ENCODE data around the gene MYO1G. TPM values are rescaled to one million over a fixed set of nuclear protein-coding genes. Genes with fewer than 3 reads are reported as not detected.
"Not testable (repeated sequence)": the region's sequence is repeated elsewhere in the genome, so short reads cannot be mapped to it uniquely, and the experiment has no call there.

Gene MYO1G
- total RNA-seq, 1 donor from 2014 or later: under 0.01 TPM

DNA sequence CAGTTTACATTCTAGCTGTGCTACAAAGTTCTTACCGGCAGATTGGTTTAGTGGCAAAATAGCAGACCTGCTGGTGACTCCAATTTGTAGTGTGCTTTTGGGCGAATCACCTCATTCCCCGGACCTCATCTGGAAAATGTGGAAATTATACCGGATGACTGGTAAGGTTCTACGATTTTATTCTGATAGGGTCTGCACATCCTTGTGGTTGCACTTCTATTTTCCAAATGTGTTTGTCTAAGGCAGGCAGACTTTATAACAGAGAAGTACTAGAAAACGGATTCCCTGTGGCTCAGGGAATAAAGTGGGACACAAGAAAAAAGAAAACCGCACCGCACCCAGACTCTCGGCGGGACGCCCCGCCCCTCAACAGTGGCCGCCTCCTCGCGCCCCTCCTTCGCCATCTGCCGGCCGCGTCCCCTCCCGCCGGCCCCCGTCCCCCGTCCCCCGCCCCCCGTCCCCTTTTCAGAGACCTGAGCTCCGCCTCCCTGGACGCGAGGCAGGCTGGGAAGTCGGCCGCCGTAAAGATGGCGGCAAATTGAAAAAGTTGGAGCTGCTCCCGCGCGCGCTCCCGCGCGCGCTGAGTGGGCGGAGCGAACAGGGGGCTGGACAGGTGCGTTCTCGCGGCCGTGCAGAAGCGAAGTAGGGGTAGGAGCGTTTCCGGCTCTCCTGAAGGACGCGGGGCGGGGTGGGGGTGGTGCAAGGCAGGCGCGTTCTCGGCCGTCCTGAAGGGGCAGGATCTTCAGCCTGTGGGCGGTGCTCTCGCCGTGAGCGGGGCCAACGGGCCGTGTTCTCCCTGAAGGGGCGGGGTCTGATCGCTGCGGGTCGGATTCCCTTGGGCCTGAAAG, 20.7 kb upstream of the MYO1G start:
- peak; percentile 96 to 99 for DNase-seq (ENCODE audit: low read depth in 2 of 2)

DNA sequence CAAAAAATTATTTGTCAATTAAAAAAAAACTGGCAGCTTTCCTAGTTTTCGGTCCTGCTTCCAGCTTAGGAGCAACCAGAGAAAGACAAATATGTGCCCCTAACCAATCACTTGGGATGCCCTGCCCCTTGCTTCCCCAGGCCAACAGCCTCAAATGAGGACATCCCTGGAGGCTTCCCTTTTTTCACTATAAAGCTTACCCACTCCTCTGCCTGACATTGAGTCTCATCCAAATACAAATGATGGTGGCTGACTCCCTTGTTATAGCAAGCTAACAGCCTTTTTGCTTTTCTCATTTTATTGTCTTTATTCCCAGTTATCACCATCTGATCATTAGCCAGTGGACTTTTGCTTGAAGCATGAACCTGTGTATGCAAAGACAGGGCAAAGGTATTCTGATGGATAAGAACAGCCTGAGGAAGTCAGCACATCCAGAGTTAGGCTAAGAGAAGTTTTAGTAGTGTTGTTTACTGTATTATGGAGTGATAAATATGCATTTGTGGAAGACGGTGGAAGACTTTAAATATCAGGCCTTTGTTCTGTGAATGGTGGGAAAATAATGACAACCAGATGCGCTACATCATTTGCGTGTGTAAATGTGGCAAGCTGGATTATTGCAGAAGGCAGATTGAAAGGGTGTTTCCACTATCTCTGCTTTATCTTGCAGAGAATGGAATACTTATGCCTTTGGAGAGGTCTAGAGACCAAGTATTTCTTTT, 19.5 kb upstream of the MYO1G start:
- no peak for DNase-seq (ENCODE audit: low read depth in 2 of 2)

GRCh38 chr7:44995555-44996493, 17.0 kb upstream of the MYO1G start:
- no peak for DNase-seq (ENCODE audit: low read depth in 2 of 2)

- peak in 1 of 2 donors; percentile 86 for DNase-seq (ENCODE audit: low read depth in 2 of 2)
Measured at GRCh38 chr7:44994877-44995554, 16.2 kb upstream of the MYO1G start.

DNA sequence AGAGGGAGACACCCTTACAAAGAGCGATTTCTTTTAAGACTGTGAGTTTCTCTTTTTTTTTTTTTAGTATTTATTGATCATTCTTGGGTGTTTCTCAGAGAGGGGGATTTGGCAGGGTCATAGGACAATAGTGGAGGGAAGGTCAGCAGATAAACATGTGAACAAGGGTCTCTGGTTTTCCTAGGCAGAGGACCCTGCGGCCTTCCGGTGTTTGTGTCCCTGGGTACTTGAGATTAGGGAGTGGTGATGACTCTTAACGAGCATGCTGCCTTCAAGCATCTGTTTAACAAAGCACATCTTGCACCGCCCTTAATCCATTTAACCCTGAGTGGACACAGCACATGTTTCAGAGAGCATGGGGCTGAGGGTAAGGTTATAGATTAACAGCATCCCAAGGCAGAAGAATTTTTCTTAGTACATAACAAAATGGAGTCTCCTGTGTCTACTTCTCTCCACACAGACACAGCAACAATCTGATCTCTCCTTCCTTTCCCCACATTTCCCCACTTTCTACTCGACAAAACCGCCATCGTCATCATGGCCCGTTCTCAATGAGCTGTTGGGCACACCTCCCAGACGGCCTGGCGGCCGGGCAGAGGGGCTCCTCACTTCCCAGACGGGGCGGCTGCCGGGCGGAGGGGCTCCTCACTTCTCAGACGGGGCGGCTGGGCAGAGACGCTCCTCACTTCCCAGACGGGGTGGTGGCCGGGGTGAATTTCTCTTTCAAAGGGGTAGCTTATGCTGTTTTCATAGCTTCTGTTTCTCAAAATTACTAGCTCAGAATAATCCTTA, 13.4 kb upstream of the MYO1G start:
- DNase-seq (ENCODE audit: low read depth in 2 of 2): not testable (repeated sequence)

DNA sequence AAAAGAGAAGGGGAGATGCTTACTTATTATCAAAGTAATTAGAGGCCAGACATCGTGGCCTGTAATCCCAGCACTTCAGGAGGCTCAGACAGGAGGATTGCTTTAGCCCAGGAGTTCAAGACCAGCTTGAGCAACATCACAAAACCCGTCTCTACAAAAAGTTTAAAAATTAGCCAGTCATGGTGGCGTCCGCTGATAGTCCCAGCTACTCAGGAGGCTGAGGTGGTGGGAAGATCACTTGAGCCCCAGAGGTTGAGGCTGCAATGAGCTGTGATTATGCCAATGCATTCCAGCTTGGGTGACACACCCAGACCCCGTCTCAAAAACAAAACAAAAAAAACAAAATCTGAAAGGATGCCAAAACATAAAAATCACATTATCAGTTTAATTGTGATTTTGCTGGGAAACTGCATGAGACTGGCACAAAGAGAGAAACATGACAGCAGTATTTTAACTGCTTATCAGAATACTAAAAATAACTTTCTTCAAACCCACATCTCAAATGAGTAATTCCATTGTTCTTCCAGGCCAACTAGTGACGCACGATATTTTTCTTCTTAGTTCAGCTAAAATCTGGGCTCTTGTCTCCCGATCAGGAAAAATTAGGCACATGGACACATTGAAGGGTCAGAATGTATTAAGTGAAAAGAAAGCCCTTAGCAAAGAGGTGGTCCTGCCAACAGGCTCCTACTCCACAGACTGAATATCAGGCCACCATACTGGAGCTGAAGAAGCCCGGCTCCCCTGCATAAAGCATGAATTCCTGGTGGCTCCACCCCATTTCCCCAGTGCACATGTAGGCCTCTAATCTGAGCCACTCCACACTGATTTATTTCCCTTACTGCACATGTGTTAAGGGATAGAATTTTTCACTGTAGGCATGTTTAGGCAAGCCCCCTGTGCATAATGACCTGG, 11.6 kb upstream of the MYO1G start:
- DNase-seq (ENCODE audit: low read depth in 2 of 2): peak in 1 of 2 donors; percentile 85

GRCh38 chr7:44989132-44989531, 10.3 kb upstream of the MYO1G start:
- DNase-seq (ENCODE audit: low read depth in 2 of 2): no peak

- DNase-seq (ENCODE audit: low read depth in 2 of 2): no peak
Measured at GRCh38 chr7:44988701-44989100, 9.9 kb upstream of the MYO1G start.

DNA sequence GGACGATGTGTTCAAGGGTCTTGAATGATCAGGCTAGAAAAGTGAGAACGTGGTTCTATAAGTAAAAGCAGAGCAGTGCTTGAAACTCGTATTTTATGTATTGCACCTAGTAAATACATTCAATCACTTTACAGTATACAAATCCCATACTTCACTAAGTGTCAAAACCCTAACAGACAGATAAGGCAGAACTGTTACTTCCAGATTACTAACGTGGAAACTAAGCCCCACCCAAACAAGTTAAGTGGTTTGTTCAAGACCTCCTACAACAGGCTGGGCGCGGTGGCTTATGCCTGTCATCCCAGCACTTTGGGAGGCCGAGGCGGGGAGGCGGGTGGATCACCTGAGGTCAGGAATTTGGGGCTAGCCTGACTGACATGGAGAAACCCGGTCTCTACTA, 9.2 kb upstream of the MYO1G start:
- no peak for DNase-seq (ENCODE audit: low read depth in 2 of 2)

DNA sequence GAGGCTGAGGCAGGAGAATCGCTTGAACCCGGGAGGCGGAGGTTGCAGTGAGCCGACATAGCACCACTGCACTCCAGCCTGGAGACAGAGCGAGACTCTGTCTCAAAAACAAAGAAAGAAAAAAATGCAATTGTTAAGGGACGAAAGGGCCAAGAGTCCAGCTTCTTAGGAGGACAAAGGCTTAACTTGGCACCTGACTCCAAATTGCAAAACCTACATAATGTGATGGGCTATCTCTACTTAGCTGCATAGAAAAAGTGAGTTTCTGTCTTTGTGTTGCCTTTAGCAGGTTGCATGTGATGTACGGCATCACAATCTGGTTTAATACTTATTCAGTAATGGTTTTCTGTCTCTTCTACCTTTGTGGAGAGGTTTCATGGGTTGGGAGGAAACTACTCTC, 8.6 kb upstream of the MYO1G start:
- DNase-seq (ENCODE audit: low read depth in 2 of 2): no peak

- DNase-seq (ENCODE audit: low read depth in 2 of 2): peak; percentile 87 to 96
Measured at GRCh38 chr7:44986218-44987053, 7.6 kb upstream of the MYO1G start.

DNA sequence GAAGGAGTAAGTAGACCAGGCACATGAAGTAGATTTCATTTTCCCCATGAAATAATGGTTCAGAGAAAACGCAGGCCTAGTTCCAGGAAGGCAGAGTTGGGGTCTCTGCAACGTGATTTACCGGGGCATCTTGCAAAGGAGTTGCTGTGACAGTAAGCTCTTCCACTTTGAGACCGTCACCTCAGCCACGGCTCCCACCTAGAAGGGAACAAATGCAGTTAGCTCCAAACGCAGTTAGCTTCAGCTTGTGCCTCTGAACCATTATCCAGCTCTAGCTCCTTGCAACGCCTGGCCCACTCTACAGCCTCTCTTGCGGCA, 7.0 kb upstream of the MYO1G start:
- DNase-seq (ENCODE audit: low read depth in 2 of 2): no peak

DNA sequence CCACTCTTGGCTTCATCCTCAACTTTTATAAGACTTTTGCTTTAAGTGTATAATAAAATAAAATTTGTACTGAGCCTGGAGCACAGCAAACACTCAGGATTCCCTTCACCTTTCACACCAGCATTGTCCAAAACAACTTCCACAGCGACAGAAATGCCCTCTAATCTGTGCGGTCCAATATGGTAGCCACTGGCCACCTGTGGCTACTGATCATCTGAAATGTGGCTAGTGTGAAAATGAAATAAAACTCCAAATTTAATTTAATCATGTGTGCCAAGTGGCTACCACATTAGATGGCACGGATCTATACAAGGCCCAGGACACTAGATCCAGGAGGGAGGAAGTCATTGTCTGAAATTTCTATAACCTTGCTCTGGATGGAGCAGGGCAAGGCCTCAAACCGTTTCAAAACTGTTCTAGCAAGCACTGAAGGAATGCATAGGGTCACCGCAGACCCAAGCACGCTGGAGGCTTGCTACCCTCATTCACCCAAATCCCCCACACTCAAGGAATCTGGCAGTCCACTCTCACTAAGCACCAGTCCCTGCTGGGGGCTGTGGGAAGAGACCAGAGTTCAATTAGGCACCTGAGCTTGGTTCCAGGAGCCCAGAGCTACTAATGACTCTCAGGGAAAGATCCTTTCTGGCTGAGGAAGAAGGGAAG, 6.3 kb upstream of the MYO1G start:
- no peak for DNase-seq (ENCODE audit: low read depth in 2 of 2)

GRCh38 chr7:44984478-44984758, 5.6 kb upstream of the MYO1G start:
- no peak for DNase-seq (ENCODE audit: low read depth in 2 of 2)

DNA sequence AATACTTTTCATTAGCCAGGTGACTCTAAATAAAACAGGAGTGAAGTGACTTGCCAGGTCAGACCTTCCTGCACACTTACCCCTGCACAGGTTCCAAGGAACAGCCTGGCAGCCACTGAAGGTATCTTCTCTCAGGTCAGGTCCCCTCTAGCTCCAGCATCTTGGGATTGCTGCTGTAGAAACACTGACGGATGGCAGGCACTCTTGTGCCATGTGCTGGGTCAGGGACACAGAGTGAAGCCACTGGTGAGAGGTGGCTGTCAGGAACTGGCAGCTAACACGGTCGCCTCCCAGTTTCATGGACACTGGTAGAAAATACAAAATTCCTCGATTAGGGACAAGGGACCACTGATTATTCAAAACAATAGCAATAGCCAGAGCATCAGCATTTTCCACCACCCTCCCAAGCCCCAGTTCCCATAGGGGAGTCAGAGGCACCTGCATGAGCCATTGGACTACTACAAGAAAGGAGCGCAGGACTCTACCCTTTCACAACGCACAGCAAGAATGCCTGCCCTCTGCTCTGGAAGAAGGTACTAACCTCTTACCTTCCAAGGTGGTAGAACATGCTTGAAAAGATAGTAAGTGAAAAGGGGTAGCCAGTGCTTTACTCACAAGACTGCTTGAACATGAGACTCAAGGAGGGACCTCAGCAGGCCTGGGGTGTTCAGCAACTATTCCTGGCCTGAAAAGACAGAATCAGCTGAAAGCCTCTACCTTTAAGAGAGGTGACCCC, 5.1 kb upstream of the MYO1G start:
- DNase-seq (ENCODE audit: low read depth in 2 of 2): no peak

DNA sequence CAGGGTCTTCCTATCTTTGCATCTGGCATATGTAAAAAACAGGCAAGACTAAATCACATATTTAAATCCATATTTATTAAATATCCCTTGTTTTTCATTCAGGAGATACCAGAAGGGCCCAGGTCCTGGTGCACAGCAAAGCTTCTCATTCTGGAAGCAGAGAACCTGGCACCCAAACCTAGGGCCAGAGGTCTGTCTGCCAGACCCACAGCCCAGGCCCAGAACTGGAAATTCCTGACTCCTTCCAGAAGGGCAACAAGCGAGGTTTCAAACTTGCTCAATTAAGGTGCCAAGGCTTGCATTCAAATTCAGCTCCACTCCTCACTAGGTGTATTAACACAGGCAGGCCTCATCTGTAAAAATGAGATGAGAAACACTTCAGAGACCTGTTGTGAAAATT, 4.2 kb upstream of the MYO1G start:
- DNase-seq (ENCODE audit: low read depth in 2 of 2): no peak

DNA sequence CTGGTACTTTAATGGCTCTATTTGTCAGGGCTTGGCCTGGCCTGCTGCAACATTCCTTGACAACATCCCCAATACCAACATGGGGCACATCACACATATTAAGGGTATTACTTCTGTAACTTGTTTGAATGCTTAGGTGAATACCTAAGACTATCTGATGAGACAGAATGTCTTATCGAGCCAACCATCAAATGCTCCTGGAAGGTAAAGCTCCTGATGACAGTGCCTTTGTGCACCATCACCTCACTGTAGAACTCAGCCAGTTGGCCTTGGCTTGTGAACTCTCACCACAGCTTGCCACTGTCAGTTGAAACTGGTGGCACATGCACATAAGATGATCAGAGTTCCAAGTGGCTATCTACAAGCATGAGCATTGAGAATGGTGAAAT, 3.7 kb upstream of the MYO1G start:
- no peak for DNase-seq (ENCODE audit: low read depth in 2 of 2)
